T47D (cell line): ENCODE data around the gene JHY.

Experiments
- DNase-seq, 2 experiments: peaks; one replicate each; pipeline versions ENCODE4 v3.0.0 to v3.0.0-alpha.2; 2011 to 2012; ENCODE audit warnings: low read depth in 1 of 2, low spot score in 1 of 2
- JUND ChIP-seq: IDR thresholded peaks from 2 replicates; pipeline ENCODE4 v1.6.1; 2012; ENCODE audit warnings: low read depth
- in situ Hi-C: cut with HindIII; loops from 2 replicates; pipeline ENCODE4 v1.10.0; 2016; ENCODE audit warnings: low sequenced_read_pairs, low pct_unique_long_range_greater_than_20kb

JHY gene

GRCh38 chr11:122882189-122882856 lies at the start of gene JHY:
Gene JHY, plus strand, starts transcription at chr11:122882759. Its CDS starts 3,091 bp downstream, at chr11:122885850.
- TF ChIP-seq JUND: no peak
- DNase-seq: peak in 1 of 2 experiments; percentile 45
- in situ Hi-C loops: no loop called here

- no peak for DNase-seq
- in situ Hi-C loops: no loop called here
- TF ChIP-seq JUND: no peak
These were observed 48.6 kb upstream of the JHY start for GRCh38 chr11:122833846-122834464.

GRCh38 chr11:122836916-122837315 lies 45.6 kb upstream of the JHY start:
- no peak for DNase-seq
- no peak for TF ChIP-seq JUND
- in situ Hi-C loops: no loop called here

GRCh38 chr11:122837528-122838346 lies 44.8 kb upstream of the JHY start:
- TF ChIP-seq JUND: no peak

GRCh38 chr11:122843281-122844141 lies 39.0 kb upstream of the JHY start:
- no peak for DNase-seq
- no peak for TF ChIP-seq JUND
- in situ Hi-C loops: no loop called here

More at GRCh38 chr11:122837528-122838346, 44.8 kb upstream of the JHY start:
- DNase-seq: no peak
- in situ Hi-C loops: no loop called here

GRCh38 chr11:122847466-122847865 lies 35.1 kb upstream of the JHY start:
- no peak for TF ChIP-seq JUND
- DNase-seq: no peak
- in situ Hi-C loops: no loop called here

GRCh38 chr11:122848186-122848585 lies 34.4 kb upstream of the JHY start:
- DNase-seq: no peak
- in situ Hi-C loops: no loop called here
- no peak for TF ChIP-seq JUND

- TF ChIP-seq JUND: no peak
- no peak for DNase-seq
- in situ Hi-C loops: no loop called here
These were observed 32.4 kb upstream of the JHY start for GRCh38 chr11:122850076-122850631.

GRCh38 chr11:122851366-122851966 lies 31.1 kb upstream of the JHY start:
- peak in 1 of 2 experiments; percentile 41 for DNase-seq
- in situ Hi-C loops: no loop called here
- TF ChIP-seq JUND: no peak

- TF ChIP-seq JUND: no peak
- in situ Hi-C loops: no loop called here
- DNase-seq: no peak
These were observed 30.3 kb upstream of the JHY start for GRCh38 chr11:122852074-122852795.

- no peak for TF ChIP-seq JUND
- in situ Hi-C loops: no loop called here
- no peak for DNase-seq
These were observed 29.8 kb upstream of the JHY start for GRCh38 chr11:122852796-122853160.
